Liver (tissue), 9 donors: Measurements from ENCODE around the gene MAOA. TPM values are rescaled to one million over a fixed set of nuclear protein-coding genes. Genes with fewer than 3 reads are reported as not detected.
A peak's percentile ranks its signal among the peaks of the same experiment; 100 is the strongest.

Source experiments
- DNase-seq: peaks from one replicate; pipeline ENCODE4 v3.0.0-alpha.2; 2017; ENCODE audit warnings: low spot score
- H3K27ac ChIP-seq, 2 donors: one replicate each; pipeline ENCODE4 v1.7.0; 2013; ENCODE audit warnings: inconsistent platforms in 2 of 2, low read length in 2 of 2, control low read depth in 1 of 2, low read depth in 1 of 2, mild to moderate bottlenecking in 1 of 2
- H3K27me3 ChIP-seq, 4 donors: one replicate each; pipeline versions ENCODE4 v1.6.1 to v1.7.0; 2013; ENCODE audit warnings: low read length in 3 of 4, inconsistent platforms in 1 of 4, mild to moderate bottlenecking in 1 of 4, moderate library complexity in 1 of 4; ENCODE audit not compliant: control insufficient read depth in 4 of 4, insufficient read depth in 4 of 4
- H3K36me3 ChIP-seq, 4 donors: one replicate each; pipeline versions ENCODE4 v1.6.1 to v1.7.0; 2013; ENCODE audit warnings: low read length in 3 of 4, mild to moderate bottlenecking in 3 of 4, low read depth in 1 of 4, moderate library complexity in 1 of 4; ENCODE audit not compliant: control insufficient read depth in 4 of 4, insufficient read depth in 3 of 4
- H3K4me1 ChIP-seq, 4 donors: one replicate each; pipeline versions ENCODE4 v1.6.1 to v1.7.0; 2013; ENCODE audit warnings: low read length in 3 of 4, mild to moderate bottlenecking in 3 of 4, moderate library complexity in 1 of 4; ENCODE audit not compliant: control insufficient read depth in 4 of 4, insufficient read depth in 4 of 4
- H3K4me3 ChIP-seq, 3 donors: one replicate each; pipeline versions ENCODE4 v1.6.1 to v1.7.0; 2013; ENCODE audit warnings: low read length in 3 of 3, control low read depth in 1 of 3, low read depth in 1 of 3, mild to moderate bottlenecking in 1 of 3
- H3K9ac ChIP-seq, 2 donors: one replicate each; pipeline ENCODE4 v1.7.0; 2013; ENCODE audit warnings: low read length in 2 of 2, mild to moderate bottlenecking in 2 of 2, moderate library complexity in 2 of 2, control low read depth in 1 of 2, low read depth in 1 of 2
- H3K9me3 ChIP-seq, 4 donors: one replicate each; pipeline versions ENCODE4 v1.6.1 to v1.7.0; 2013; ENCODE audit warnings: low read length in 3 of 4; ENCODE audit not compliant: control insufficient read depth in 4 of 4
- EGR1 ChIP-seq, 2 donors: IDR thresholded peaks; 2 replicates each; pipeline ENCODE4 v1.6.1; 2016 to 2018; ENCODE audit warnings: antibody characterized with exemption in 2 of 2, low read depth in 2 of 2
- FOXA1 ChIP-seq: IDR thresholded peaks from 2 replicates; pipeline ENCODE4 v1.6.1; 2016; ENCODE audit warnings: antibody characterized with exemption
- FOXA2 ChIP-seq: IDR thresholded peaks from 2 replicates; pipeline ENCODE4 v1.6.1; 2016; ENCODE audit warnings: antibody characterized with exemption
- GABPA ChIP-seq, 2 donors: IDR thresholded peaks in 1 of 2; conservative IDR thresholded peaks in 1 of 2; 2 replicates each; pipeline ENCODE4 v1.6.1; 2016; ENCODE audit warnings: antibody characterized with exemption in 2 of 2, mild to moderate bottlenecking in 1 of 2, moderate library complexity in 1 of 2
- HNF4A ChIP-seq, 2 donors: conservative IDR thresholded peaks; 2 replicates each; pipeline ENCODE4 v1.6.1; 2016; ENCODE audit warnings: antibody characterized with exemption in 2 of 2, mild to moderate bottlenecking in 2 of 2
- JUND ChIP-seq, 2 donors: IDR thresholded peaks; 2 replicates each; pipeline ENCODE4 v1.6.1; 2016; ENCODE audit warnings: antibody characterized with exemption in 2 of 2
- NR2F2 ChIP-seq: IDR thresholded peaks from 2 replicates; pipeline ENCODE4 v1.6.1; 2016; ENCODE audit warnings: antibody characterized with exemption
- RAD21 ChIP-seq, 2 donors: IDR thresholded peaks; 2 replicates each; pipeline ENCODE4 v1.6.1; 2016; ENCODE audit warnings: antibody characterized with exemption in 2 of 2, mild to moderate bottlenecking in 2 of 2
- SP1 ChIP-seq: IDR thresholded peaks from 2 replicates; pipeline ENCODE4 v1.6.1; 2018; ENCODE audit warnings: antibody characterized with exemption, mild to moderate bottlenecking
- TAF1 ChIP-seq: conservative IDR thresholded peaks from 2 replicates; pipeline ENCODE4 v1.6.1; 2016; ENCODE audit warnings: antibody characterized with exemption, mild to moderate bottlenecking
- YY1 ChIP-seq: IDR thresholded peaks from 2 replicates; pipeline ENCODE4 v1.6.1; 2016; ENCODE audit warnings: antibody characterized with exemption, mild to moderate bottlenecking
- WGBS: extraction: QIAGEN DNeasy Blood & Tissue Kit; methylation state at CpG from one replicate; pipeline ENCODE4 v1.1.7; 2013; 5-methylcytosine and 5-hydroxymethylcytosine counted together
- polyA plus RNA-seq, 2 donors: library from polyadenylated mRNA; stranded (reverse) in 1 of 2; unstranded in 1 of 2; fragments of 200-250 nt in 1 of 2; fragments of >200 nt in 1 of 2; fragmentation: Nextera tagmentation in 1 of 2; extraction: Ambion mirVana in 1 of 2; gene quantifications; one replicate each; pipeline versions ENCODE4 v1.2.1 to v1.2.3, GENCODE V29; 2013 to 2015
- total RNA-seq, 2 donors: library from RNA; depleted of rRNA; stranded (reverse); fragments of >200 nt; gene quantifications; one replicate each; pipeline ENCODE4 v1.2.3, GENCODE V29; 2014
- TF ChIP-seq, protein P1 (sequence below): IDR thresholded peaks from 2 replicates; pipeline ENCODE4 v1.6.1; 2016; ENCODE audit warnings: antibody characterized with exemption, mild to moderate bottlenecking
- TF ChIP-seq, protein P2 (sequence below): fragments of 150-350 bp; IDR thresholded peaks from 2 replicates; pipeline ENCODE4 v1.5.1; 2017; ENCODE audit warnings: improper control_type of control experiment, low read depth, low read length; ENCODE audit not compliant: missing input control
- TF ChIP-seq, protein P3 (sequence below): IDR thresholded peaks from 2 replicates; pipeline ENCODE4 v1.6.1; 2016; ENCODE audit warnings: antibody characterized with exemption
- TF ChIP-seq, protein P4 (sequence below): IDR thresholded peaks from 2 replicates; pipeline ENCODE4 v1.6.1; 2016; ENCODE audit warnings: antibody characterized with exemption
- donor health status: healthy.
- donor health status: healthy.
- donor health status: healthy.
- donor health status: healthy.
- donor health status: healthy.

Gene MAOA
- total and polyA plus RNA-seq, 4 donors: 41.0 to 94.2 (median 75.3) TPM

DNA sequence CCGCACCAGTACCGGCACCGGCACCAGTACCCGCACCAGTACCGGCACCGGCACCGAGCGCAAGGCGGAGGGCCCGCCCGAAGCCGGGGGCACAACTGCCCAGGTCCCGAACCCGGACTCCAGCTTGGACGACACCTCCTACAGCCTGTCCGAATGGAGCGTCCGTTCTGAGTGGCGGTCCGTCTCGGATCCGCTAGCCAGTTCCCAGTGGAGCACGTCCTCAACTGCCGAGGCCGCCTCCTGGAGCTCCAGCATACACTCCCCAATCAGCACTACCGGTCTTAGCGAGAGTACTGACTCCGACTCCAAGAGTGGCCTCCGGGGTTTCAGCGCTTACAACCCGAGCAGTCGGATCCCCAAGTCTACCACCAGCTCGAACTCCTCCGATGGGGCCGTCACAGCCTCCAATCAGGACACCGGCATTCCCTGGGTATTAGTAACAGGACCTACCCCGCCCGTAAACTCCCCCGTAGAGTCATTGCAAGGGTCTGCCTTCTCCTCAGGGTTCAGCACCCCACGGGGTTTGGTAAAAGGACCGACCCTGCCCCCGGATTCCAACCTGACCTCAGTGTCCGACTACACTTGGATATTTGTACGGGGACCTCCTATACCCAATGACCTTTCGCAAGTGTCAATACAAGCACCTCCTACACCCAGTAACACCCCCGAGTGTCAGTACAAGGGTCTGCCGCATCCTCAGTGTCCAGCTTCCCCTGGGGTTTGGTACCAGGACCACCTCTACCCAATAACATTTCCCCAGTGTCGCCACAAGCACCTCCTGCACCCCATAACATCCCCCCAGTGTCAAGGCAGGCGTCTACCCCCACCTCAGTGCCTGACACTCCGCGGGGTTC, 721 bp upstream of the MAOA start:
- H3K9me3 ChIP-seq: no peaks in the 10 kb centered on the region
- peak; percentile 36 for DNase-seq
- WGBS: under 1% methylated on average over 51 of the region's 51 CpGs

DNA sequence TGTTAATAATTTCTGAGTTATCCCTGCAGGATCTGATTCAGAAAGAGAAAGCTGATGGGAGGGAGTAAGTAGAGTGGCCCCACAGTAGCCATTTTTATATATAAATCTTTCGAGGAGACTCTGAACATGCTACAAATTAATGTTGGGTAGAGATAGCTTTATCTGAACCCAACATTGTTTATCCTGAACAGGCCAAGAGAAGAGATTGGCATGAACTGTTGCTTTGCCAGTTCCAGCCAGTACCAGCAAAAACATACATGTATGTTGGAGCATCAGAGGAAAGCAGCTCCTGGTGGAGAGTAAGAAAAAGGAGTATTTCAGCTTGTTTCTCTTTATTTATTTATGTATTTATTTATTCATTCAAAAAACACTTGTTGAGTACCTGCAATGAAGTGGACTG, 1.6 kb downstream of the MAOA start:
- TF ChIP-seq NR2F2 (no peak), JUND (IDR thresholded peaks at IDR 0.05) (no peak), EGR1 (IDR thresholded peaks at IDR 0.05; ENCODE audit: low read depth in 2 of 2) (no peak), FOXA1 (no peak), SP1 (no peak), TAF1 (no peak), GABPA (IDR thresholded peaks at IDR 0.05 in 1 of 2, conservative IDR thresholded peaks at IDR 0.05 in 1 of 2) (no peak), YY1 (no peak), HNF4A (conservative IDR thresholded peaks at IDR 0.05) (no peak), FOXA2 (no peak)
- TF ChIP-seq, protein P1, sequence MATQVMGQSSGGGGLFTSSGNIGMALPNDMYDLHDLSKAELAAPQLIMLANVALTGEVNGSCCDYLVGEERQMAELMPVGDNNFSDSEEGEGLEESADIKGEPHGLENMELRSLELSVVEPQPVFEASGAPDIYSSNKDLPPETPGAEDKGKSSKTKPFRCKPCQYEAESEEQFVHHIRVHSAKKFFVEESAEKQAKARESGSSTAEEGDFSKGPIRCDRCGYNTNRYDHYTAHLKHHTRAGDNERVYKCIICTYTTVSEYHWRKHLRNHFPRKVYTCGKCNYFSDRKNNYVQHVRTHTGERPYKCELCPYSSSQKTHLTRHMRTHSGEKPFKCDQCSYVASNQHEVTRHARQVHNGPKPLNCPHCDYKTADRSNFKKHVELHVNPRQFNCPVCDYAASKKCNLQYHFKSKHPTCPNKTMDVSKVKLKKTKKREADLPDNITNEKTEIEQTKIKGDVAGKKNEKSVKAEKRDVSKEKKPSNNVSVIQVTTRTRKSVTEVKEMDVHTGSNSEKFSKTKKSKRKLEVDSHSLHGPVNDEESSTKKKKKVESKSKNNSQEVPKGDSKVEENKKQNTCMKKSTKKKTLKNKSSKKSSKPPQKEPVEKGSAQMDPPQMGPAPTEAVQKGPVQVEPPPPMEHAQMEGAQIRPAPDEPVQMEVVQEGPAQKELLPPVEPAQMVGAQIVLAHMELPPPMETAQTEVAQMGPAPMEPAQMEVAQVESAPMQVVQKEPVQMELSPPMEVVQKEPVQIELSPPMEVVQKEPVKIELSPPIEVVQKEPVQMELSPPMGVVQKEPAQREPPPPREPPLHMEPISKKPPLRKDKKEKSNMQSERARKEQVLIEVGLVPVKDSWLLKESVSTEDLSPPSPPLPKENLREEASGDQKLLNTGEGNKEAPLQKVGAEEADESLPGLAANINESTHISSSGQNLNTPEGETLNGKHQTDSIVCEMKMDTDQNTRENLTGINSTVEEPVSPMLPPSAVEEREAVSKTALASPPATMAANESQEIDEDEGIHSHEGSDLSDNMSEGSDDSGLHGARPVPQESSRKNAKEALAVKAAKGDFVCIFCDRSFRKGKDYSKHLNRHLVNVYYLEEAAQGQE: no peak
- TF ChIP-seq, protein P2, sequence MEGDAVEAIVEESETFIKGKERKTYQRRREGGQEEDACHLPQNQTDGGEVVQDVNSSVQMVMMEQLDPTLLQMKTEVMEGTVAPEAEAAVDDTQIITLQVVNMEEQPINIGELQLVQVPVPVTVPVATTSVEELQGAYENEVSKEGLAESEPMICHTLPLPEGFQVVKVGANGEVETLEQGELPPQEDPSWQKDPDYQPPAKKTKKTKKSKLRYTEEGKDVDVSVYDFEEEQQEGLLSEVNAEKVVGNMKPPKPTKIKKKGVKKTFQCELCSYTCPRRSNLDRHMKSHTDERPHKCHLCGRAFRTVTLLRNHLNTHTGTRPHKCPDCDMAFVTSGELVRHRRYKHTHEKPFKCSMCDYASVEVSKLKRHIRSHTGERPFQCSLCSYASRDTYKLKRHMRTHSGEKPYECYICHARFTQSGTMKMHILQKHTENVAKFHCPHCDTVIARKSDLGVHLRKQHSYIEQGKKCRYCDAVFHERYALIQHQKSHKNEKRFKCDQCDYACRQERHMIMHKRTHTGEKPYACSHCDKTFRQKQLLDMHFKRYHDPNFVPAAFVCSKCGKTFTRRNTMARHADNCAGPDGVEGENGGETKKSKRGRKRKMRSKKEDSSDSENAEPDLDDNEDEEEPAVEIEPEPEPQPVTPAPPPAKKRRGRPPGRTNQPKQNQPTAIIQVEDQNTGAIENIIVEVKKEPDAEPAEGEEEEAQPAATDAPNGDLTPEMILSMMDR: no peak
- WGBS: 18% methylated on average over 1 of the region's 1 CpG

More for the DNA sequence above, 721 bp upstream of the MAOA start:
- H3K9ac ChIP-seq: peak overlapping the region; percentile 49 to 87
- TF ChIP-seq RAD21 (IDR thresholded peaks at IDR 0.05) (no peak), HNF4A (conservative IDR thresholded peaks at IDR 0.05) (no peak), YY1 (no peak)
- TF ChIP-seq, protein P3, sequence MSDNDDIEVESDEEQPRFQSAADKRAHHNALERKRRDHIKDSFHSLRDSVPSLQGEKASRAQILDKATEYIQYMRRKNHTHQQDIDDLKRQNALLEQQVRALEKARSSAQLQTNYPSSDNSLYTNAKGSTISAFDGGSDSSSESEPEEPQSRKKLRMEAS: no peak
- TF ChIP-seq, protein P4, sequence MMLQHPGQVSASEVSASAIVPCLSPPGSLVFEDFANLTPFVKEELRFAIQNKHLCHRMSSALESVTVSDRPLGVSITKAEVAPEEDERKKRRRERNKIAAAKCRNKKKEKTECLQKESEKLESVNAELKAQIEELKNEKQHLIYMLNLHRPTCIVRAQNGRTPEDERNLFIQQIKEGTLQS: no peak
- H3K36me3 ChIP-seq: no peaks in the 10 kb centered on the region
- peaks cover 2 to 12% (median 5%) of the 10 kb centered on the region in 4 donors for H3K4me1 ChIP-seq
- no peaks in the 10 kb centered on the region for H3K27me3 ChIP-seq
- H3K27ac ChIP-seq: peak overlapping the region; percentile 84 to 86
- peak overlapping the region; percentile 41 to 76 (median 74) for H3K4me3 ChIP-seq

More for the DNA sequence above, 1.6 kb downstream of the MAOA start:
- Histone ChIP-seq H3K9ac (peak overlapping the region in 1 of 2 donors; percentile 47), H3K4me1 (peaks cover 3 to 15% (median 10%) of the 10 kb centered on the region in 4 donors), H3K4me3 (peak overlapping the region; percentile 47 to 72 (median 57)), H3K27me3 (no peaks in the 10 kb centered on the region), H3K36me3 (no peaks in the 10 kb centered on the region), H3K9me3 (no peaks in the 10 kb centered on the region), H3K27ac (no peak overlapping the region)
- DNase-seq: no peak
